Endodermal cell (in vitro differentiated cells): ENCODE measurements around the gene SRD5A3. TPM values are rescaled to one million over a fixed set of nuclear protein-coding genes. Genes with fewer than 3 reads are reported as not detected.

Experiments used
- DNase-seq: peaks from one replicate; pipeline ENCODE4 v3.0.0-alpha.2; 2017
- H3K27ac ChIP-seq: 2 replicates; pipeline ENCODE4 v1.5.1; 2013; ENCODE audit warnings: mild to moderate bottlenecking, low read depth, low read length, moderate library complexity
- H3K27me3 ChIP-seq: 2 replicates; pipeline ENCODE4 v1.6.1; 2013; ENCODE audit warnings: mild to moderate bottlenecking, low read length, moderate library complexity; ENCODE audit not compliant: insufficient read depth, control insufficient read depth, poor library complexity, severe bottlenecking
- H3K36me3 ChIP-seq: 2 replicates; pipeline ENCODE4 v1.7.0; 2013; ENCODE audit warnings: mild to moderate bottlenecking, low read length, moderate library complexity; ENCODE audit not compliant: control insufficient read depth, insufficient read depth
- H3K4me1 ChIP-seq: one replicate; pipeline ENCODE4 v1.7.0; 2013; ENCODE audit warnings: low read length; ENCODE audit not compliant: control insufficient read depth, insufficient read depth
- H3K4me3 ChIP-seq: 2 replicates; pipeline ENCODE4 v1.5.1; 2013; ENCODE audit warnings: mild to moderate bottlenecking, low read length, moderate library complexity
- H3K9ac ChIP-seq: 2 replicates; pipeline ENCODE4 v1.6.1; 2013; ENCODE audit warnings: mild to moderate bottlenecking, low read length, moderate library complexity; ENCODE audit not compliant: poor library complexity, severe bottlenecking; ENCODE audit errors: extremely low read depth
- H3K9me3 ChIP-seq: 2 replicates; pipeline ENCODE4 v1.6.1; 2013; ENCODE audit warnings: mild to moderate bottlenecking, low read length, moderate library complexity; ENCODE audit not compliant: control insufficient read depth
- H3K27ac Mint-ChIP-seq: 2 replicates; pipeline ENCODE4 v1.8.0; 2020; ENCODE audit warnings: mixed read lengths
- H3K27me3 Mint-ChIP-seq: 2 replicates; pipeline ENCODE4 v1.8.0; 2021; ENCODE audit warnings: mild to moderate bottlenecking, mixed read lengths; ENCODE audit not compliant: insufficient read depth
- H3K36me3 Mint-ChIP-seq: 2 replicates; pipeline ENCODE4 v1.8.0; 2020; ENCODE audit warnings: low read depth, mixed read lengths
- H3K4me1 Mint-ChIP-seq: 2 replicates; pipeline ENCODE4 v1.8.0; 2020; ENCODE audit warnings: mixed read lengths
- H3K4me3 Mint-ChIP-seq: 2 replicates; pipeline ENCODE4 v1.8.0; 2020; ENCODE audit warnings: mild to moderate bottlenecking, moderate library complexity, mixed read lengths
- H3K9me3 Mint-ChIP-seq: 2 replicates; pipeline ENCODE4 v1.8.0; 2020; ENCODE audit warnings: mild to moderate bottlenecking, mixed read lengths
- WGBS, 2 experiments: methylation state at CpG; one replicate each; pipeline versions ENCODE4 v1.1.5 to v1.1.7; 2013; ENCODE audit warnings: missing lambda C conversion rate in 2 of 2, mixed read lengths in 1 of 2; ENCODE audit not compliant: insufficient coverage in 1 of 2, insufficient read length in 1 of 2; 5-methylcytosine and 5-hydroxymethylcytosine counted together
- total RNA-seq, 2 donors: library from RNA; stranded (reverse); fragmentation: NEBNext Ultra II Directional in 1 of 2; extraction: Animal tissue kit (Norgen Biotek cat#: 25700) in 1 of 2; gene quantifications; 2 replicates in 1 of 2; 3 replicates in 1 of 2; pipeline ENCODE4 v1.2.1, GENCODE V29; 2021
- TF ChIP-seq, protein P1 (sequence below): fragments of 200-600 bp; sonication (generic); conservative IDR thresholded peaks from 2 replicates; pipeline ENCODE4 v1.5.0; 2021; ENCODE audit warnings: antibody characterized with exemption, mild to moderate bottlenecking

The SRD5A3 gene
- total RNA-seq, 2 donors from 2014 or later: 34.5 to 37.1 TPM

DNA sequence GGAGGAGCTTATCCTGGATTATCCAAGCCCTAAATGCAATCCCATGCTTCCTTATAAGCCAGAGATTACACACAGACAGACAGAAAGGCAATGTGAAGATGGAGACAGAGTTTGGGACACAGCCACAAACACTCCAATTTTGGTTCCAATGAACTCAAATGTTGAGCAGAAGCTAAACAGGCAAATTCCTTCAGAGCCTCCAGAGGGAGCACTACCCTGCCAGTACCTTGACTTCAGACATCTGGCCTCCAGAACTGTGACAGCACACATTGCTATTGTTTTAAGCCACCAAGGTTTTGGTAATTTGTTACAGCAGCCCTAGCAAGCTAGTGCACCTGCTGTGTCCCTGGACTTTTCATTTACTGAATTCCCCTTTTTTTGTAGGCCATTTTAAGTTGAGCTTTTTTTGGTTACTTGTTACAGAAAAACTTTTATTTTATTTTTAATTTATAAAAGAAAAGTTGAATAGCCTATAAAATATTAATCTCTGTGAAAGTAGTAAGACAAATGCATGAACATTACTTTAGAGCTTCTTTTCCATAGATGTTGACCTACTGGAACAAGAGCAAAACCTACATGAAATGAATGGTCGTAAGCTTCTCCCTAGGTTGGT lies 33.4 kb upstream of the SRD5A3 start:
- H3K4me1 Mint-ChIP-seq: peaks cover 5% of the 10 kb centered on the region

DNA sequence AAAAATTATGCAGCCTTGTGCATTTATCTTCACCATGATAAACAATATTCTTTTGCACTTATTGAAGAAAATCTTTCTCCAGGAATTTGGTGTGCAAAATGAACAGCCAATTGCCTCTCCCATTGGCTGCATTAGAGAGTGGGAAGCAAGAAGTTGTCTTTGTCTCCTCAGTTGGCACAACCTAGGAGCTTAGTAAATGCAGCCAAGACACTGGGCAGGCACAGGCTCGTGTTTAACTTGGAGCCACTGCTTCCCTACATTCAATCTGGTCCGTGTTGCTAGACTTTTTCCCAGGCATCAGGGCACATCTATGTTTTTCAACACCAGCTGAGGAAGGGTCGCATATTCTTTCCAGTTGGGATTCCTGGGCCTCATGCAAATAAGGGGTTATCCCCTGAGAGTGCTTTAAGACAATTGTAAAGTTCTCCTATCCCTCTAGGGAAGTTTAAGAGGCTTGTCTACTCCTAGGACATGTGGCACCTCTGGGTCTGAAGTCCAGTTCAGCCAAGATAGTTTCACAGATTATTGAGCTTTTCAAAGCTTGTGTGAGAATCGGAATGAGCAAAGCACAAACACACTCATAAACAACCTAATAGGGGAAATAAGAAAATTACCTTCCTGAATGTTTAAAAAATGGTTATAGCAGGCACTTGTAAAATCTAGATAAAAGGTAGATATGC lies 31.8 kb upstream of the SRD5A3 start:
- Histone ChIP-seq H3K4me1 (no peaks in the 10 kb centered on the region), H3K27ac (no peak overlapping the region), H3K36me3 (no peaks in the 10 kb centered on the region), H3K9me3 (no peaks in the 10 kb centered on the region), H3K4me3 (no peak overlapping the region), H3K9ac (no peak overlapping the region), H3K27me3 (no peaks in the 10 kb centered on the region)
- H3K4me3 Mint-ChIP-seq: no peak overlapping the region
- DNase-seq: no peak
- peaks cover 5% of the 10 kb centered on the region for H3K4me1 Mint-ChIP-seq
- H3K27ac Mint-ChIP-seq: no peak overlapping the region
- H3K27me3 Mint-ChIP-seq: no peaks in the 10 kb centered on the region
- TF ChIP-seq, protein P1, sequence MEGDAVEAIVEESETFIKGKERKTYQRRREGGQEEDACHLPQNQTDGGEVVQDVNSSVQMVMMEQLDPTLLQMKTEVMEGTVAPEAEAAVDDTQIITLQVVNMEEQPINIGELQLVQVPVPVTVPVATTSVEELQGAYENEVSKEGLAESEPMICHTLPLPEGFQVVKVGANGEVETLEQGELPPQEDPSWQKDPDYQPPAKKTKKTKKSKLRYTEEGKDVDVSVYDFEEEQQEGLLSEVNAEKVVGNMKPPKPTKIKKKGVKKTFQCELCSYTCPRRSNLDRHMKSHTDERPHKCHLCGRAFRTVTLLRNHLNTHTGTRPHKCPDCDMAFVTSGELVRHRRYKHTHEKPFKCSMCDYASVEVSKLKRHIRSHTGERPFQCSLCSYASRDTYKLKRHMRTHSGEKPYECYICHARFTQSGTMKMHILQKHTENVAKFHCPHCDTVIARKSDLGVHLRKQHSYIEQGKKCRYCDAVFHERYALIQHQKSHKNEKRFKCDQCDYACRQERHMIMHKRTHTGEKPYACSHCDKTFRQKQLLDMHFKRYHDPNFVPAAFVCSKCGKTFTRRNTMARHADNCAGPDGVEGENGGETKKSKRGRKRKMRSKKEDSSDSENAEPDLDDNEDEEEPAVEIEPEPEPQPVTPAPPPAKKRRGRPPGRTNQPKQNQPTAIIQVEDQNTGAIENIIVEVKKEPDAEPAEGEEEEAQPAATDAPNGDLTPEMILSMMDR: no peak
- no peaks in the 10 kb centered on the region for H3K36me3 Mint-ChIP-seq
- H3K9me3 Mint-ChIP-seq: no peaks in the 10 kb centered on the region
- WGBS, 2 experiments: 64 to 80% methylated on average over 3 to 4 of the region's 4 CpGs

More for the DNA sequence above, 33.4 kb upstream of the SRD5A3 start:
- 84 to 86% methylated on average over 1 of the region's 1 CpG for WGBS, 2 experiments
- H3K9me3 Mint-ChIP-seq: no peaks in the 10 kb centered on the region
- no peak overlapping the region for H3K27ac ChIP-seq
- no peak overlapping the region for H3K9ac ChIP-seq
- DNase-seq: peak; percentile 63
- H3K27ac Mint-ChIP-seq: no peak overlapping the region
- H3K4me3 Mint-ChIP-seq: no peak overlapping the region
- no peaks in the 10 kb centered on the region for H3K36me3 ChIP-seq
- no peaks in the 10 kb centered on the region for H3K4me1 ChIP-seq
- no peak overlapping the region for H3K4me3 ChIP-seq
- H3K9me3 ChIP-seq: no peaks in the 10 kb centered on the region
- TF ChIP-seq, protein P1: peak; percentile 82
- no peaks in the 10 kb centered on the region for H3K36me3 Mint-ChIP-seq
- no peaks in the 10 kb centered on the region for H3K27me3 Mint-ChIP-seq
- no peaks in the 10 kb centered on the region for H3K27me3 ChIP-seq

DNA sequence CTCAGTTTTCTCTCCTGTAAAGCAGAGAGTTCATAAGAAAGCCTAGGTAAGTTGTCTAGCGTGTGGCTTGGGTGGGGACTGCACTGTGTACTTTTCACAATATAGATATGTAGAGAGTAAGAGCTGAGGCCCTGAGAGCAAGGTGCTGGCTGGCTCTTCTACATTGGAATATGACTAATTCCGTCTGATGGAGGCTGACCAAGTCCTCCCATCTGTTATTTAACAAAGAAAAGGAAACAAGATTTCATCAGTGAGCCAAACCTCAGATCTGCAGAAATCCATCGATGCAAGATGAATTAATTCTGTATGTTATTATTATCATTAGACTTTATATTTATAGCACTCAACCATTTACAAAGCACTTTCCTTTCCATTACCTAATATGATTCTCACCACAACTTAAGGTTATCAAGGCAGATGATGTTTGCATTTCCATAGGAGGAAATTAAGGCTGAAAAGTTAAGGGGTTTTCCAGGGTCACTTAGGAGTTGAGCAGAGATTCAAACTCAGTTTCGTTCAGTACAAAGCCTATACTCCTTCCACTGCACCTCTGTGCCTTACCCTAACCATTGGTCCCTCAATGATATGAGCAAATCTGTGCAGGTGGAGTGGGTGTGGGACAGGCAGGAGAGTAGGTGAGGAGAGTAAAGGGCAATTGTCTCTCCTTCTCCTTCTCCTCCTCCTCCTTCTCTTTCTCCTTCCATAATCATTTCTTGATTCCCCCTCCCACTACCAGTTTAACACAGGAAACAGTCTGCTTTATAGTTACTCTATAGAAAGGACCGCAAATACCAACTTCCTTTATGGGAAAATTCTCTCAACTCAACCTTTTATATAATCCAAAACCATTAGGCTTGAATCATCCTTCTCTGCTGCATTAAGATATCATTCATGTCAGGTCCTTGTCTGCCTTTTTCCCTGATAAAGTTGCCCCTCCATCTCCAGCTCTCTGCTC lies 27.6 kb upstream of the SRD5A3 start:
- H3K27me3 ChIP-seq: no peaks in the 10 kb centered on the region
- no peak overlapping the region for H3K4me3 ChIP-seq
- no peaks in the 10 kb centered on the region for H3K36me3 ChIP-seq
- Mint-ChIP-seq H3K4me1 (peaks cover 5% of the 10 kb centered on the region), H3K4me3 (no peak overlapping the region), H3K27me3 (no peaks in the 10 kb centered on the region), H3K36me3 (no peaks in the 10 kb centered on the region), H3K9me3 (no peaks in the 10 kb centered on the region), H3K27ac (no peak overlapping the region)
- H3K27ac ChIP-seq: no peak overlapping the region
- TF ChIP-seq, protein P1: no peak
- H3K9me3 ChIP-seq: no peaks in the 10 kb centered on the region
- DNase-seq: no peak
- 83 to 91% methylated on average over 2 to 4 of the region's 5 CpGs for WGBS, 2 experiments
- no peak overlapping the region for H3K9ac ChIP-seq
- no peaks in the 10 kb centered on the region for H3K4me1 ChIP-seq
